ENCODE results near the gene SLC39A10.

The SLC39A10 gene

DNA sequence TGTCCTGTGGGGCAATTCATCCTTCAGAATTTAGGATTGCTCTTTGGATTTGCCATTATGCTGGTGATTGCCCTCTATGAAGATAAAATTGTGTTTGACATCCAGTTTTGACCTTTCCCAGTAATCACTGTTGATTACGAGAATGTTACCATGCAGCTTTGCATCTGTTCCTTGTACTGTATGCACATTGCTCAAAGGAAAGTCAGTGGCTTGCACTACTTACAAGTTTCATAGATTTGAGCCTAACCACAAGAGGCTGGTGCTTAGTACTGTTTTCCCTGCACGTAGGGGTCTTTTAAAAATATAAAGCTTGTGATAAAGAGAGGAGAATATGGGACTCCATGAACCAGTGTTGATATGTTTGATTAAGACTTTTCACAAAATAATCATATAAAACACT, 77.9 kb downstream of the SLC39A10 start:
- peaks cover 7% of the 10 kb centered on the region for H3K36me3 ChIP-seq (ENCODE audit: insufficient read depth, low read length)
- H3K27me3 ChIP-seq (ENCODE audit: control insufficient read depth in 1 of 2, insufficient read depth in 2 of 2, low read length in 2 of 2): no peaks in the 10 kb centered on the region
- no peak overlapping the region for H3K9ac ChIP-seq (ENCODE audit: low read length)
- no peak overlapping the region for H3K27ac ChIP-seq (ENCODE audit: low read depth, low read length)
- H3K4me3 ChIP-seq (ENCODE audit: low read depth in 1 of 2, low read length in 2 of 2): no peak overlapping the region
- H3K9me3 ChIP-seq (ENCODE audit: low read length): no peaks in the 10 kb centered on the region
- H3K4me1 ChIP-seq (ENCODE audit: insufficient read depth, low read length): no peaks in the 10 kb centered on the region

DNA sequence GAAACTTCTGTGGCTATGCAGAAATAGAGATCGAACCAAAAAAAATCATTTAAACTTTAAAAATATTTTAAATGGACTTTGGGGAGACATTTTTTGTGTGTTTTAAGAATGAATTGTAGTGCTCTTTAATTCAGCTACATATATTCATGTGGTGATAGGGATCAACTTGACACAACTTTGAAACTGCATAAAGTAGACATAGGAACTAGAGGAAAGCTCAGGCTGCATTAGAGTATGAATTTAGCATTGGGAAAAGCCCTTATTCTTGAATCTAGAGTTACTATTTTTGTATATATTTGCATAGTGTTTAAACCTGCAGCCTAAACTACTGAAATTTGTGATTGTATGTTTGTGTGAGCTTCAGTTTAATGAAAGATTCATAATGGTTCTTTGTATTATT, 78.3 kb downstream of the SLC39A10 start:
- Histone ChIP-seq H3K36me3 (ENCODE audit: insufficient read depth, low read length) (peaks cover 7% of the 10 kb centered on the region), H3K27me3 (ENCODE audit: control insufficient read depth in 1 of 2, insufficient read depth in 2 of 2, low read length in 2 of 2) (no peaks in the 10 kb centered on the region), H3K4me3 (ENCODE audit: low read depth in 1 of 2, low read length in 2 of 2) (no peak overlapping the region), H3K9me3 (ENCODE audit: low read length) (no peaks in the 10 kb centered on the region), H3K9ac (ENCODE audit: low read length) (no peak overlapping the region), H3K4me1 (ENCODE audit: insufficient read depth, low read length) (no peaks in the 10 kb centered on the region), H3K27ac (ENCODE audit: low read depth, low read length) (no peak overlapping the region)

DNA sequence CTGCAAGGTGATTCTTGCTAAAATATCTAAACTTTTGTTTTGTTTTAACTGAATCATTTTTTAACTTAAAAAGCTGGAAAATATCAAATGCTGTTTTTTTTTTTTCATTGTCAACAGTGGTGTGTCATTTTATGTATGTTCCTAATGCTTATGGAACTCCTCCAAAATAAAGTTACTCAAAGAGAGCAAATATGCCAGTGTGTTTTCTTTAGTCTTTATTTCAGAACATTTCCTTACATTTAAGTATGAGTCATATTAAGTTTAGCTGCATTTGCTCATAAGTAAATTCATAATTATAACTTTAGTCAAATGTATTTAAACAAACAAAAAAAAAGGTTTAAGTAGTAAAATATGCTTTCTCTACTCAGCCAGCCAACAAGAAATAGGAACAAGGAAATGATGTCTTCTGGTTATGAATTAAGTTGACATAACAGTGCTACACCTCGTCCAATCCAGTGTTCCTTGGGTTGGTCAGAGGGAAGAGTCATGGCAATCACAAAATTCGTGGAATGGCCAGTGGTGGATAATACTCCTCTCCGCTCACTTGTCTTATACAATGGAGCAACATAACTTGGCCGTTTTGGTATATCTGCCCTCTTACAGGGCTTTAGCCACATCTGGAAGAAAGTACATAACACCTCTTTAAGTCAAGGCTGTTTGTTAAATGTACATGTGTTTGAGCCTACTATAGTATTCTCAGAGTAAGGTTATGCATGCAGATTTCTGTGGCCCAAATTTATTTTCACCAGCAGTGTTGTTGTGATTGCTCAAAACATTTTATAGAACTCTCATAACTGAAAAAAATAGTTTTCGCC, 80.7 kb downstream of the SLC39A10 start:
- no peak overlapping the region for H3K4me3 ChIP-seq (ENCODE audit: low read depth in 1 of 2, low read length in 2 of 2)
- H3K36me3 ChIP-seq (ENCODE audit: insufficient read depth, low read length): no peaks in the 10 kb centered on the region
- H3K9me3 ChIP-seq (ENCODE audit: low read length): no peaks in the 10 kb centered on the region
- H3K4me1 ChIP-seq (ENCODE audit: insufficient read depth, low read length): no peaks in the 10 kb centered on the region
- H3K27me3 ChIP-seq (ENCODE audit: control insufficient read depth in 1 of 2, insufficient read depth in 2 of 2, low read length in 2 of 2): no peaks in the 10 kb centered on the region
- no peak overlapping the region for H3K27ac ChIP-seq (ENCODE audit: low read depth, low read length)
- H3K9ac ChIP-seq (ENCODE audit: low read length): no peak overlapping the region

DNA sequence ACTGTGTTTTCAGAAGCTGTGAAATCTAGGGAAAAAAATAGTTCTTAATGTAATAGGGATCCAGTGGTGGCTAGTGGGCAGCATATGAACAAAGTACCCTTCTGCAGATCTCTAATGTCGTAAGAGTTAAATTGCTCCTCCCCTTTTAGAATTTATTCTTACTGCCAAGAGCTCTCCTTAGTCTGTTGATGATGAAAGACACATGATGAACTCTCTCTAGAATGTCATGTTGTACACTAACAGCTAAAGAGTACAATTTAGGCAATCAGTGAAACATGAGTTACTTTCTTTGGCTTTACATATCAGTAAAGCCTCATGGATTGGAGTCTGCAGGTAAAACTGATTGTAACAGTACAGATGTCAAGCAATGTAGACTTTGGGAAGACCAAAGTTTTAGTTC, 84.2 kb downstream of the SLC39A10 start:
- Histone ChIP-seq H3K27ac (ENCODE audit: low read depth, low read length) (no peak overlapping the region), H3K36me3 (ENCODE audit: insufficient read depth, low read length) (no peaks in the 10 kb centered on the region), H3K9ac (ENCODE audit: low read length) (no peak overlapping the region), H3K27me3 (ENCODE audit: control insufficient read depth in 1 of 2, insufficient read depth in 2 of 2, low read length in 2 of 2) (no peaks in the 10 kb centered on the region), H3K9me3 (ENCODE audit: low read length) (no peaks in the 10 kb centered on the region), H3K4me1 (ENCODE audit: insufficient read depth, low read length) (no peaks in the 10 kb centered on the region), H3K4me3 (ENCODE audit: low read depth in 1 of 2, low read length in 2 of 2) (no peak overlapping the region)

DNA sequence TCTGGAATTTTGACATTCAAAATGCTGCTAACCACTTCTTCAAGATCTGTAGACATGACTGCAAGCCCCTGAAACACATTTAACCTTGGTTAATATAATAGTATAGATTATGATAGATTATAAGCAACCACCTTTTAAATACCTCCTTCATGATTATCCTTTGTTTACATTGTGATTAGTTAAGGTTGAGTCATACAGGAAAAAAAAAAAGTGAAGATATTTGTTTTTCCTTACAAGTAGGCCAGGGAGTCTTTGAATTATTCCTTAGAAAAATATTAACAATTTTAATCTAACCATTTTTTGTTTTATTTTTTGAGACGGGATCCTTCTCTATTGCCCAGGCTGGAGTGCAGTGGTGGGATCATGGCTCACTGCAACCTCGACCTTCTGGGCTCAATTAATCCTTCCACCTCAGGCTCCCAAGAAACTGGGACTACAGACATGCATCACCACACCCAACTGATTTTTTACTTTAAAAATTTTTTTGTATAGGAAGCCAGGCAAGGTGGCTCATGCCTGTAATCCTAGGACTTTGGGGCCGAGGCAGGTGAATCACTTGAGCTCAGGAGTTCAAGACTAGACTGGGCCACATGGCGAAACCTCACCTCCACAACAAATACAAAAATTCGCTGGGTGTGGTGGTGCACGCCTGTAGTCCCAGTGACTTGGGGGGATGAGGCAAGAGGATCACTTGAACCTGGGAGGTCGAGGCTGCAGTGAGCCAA, 99.4 kb downstream of the SLC39A10 start:
- no peak overlapping the region for H3K9ac ChIP-seq (ENCODE audit: low read length)
- no peaks in the 10 kb centered on the region for H3K27me3 ChIP-seq (ENCODE audit: control insufficient read depth in 1 of 2, insufficient read depth in 2 of 2, low read length in 2 of 2)
- no peak overlapping the region for H3K27ac ChIP-seq (ENCODE audit: low read depth, low read length)
- no peaks in the 10 kb centered on the region for H3K4me1 ChIP-seq (ENCODE audit: insufficient read depth, low read length)
- no peak overlapping the region for H3K4me3 ChIP-seq (ENCODE audit: low read depth in 1 of 2, low read length in 2 of 2)
- no peaks in the 10 kb centered on the region for H3K36me3 ChIP-seq (ENCODE audit: insufficient read depth, low read length)
- H3K9me3 ChIP-seq (ENCODE audit: low read length): no peaks in the 10 kb centered on the region

DNA sequence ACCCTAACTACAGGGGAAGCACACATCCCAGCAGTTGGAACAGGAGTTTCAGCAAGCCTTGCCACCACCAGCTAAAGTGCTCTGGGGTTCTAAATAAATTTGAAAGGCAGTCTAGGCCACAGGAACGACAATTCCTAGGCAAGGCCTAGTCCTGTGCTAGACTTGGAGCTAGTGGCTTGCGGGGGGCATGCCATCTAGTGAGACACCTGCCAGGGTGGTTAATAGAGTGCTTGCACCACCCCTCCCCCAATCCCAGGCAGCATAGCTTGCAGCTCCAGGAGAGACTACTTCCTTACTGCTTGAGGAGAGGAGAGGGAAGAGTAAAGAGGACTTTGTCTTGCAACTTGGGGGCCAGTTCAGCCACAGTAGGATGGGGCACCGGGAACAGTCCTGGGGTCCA, 101.8 kb downstream of the SLC39A10 start:
- Histone ChIP-seq H3K27ac (ENCODE audit: low read depth, low read length) (no peak overlapping the region), H3K27me3 (ENCODE audit: control insufficient read depth in 1 of 2, insufficient read depth in 2 of 2, low read length in 2 of 2) (no peaks in the 10 kb centered on the region), H3K4me1 (ENCODE audit: insufficient read depth, low read length) (no peaks in the 10 kb centered on the region), H3K36me3 (ENCODE audit: insufficient read depth, low read length) (no peaks in the 10 kb centered on the region), H3K9ac (ENCODE audit: low read length) (no peak overlapping the region), H3K4me3 (ENCODE audit: low read depth in 1 of 2, low read length in 2 of 2) (no peak overlapping the region), H3K9me3 (ENCODE audit: low read length) (no peaks in the 10 kb centered on the region)

DNA sequence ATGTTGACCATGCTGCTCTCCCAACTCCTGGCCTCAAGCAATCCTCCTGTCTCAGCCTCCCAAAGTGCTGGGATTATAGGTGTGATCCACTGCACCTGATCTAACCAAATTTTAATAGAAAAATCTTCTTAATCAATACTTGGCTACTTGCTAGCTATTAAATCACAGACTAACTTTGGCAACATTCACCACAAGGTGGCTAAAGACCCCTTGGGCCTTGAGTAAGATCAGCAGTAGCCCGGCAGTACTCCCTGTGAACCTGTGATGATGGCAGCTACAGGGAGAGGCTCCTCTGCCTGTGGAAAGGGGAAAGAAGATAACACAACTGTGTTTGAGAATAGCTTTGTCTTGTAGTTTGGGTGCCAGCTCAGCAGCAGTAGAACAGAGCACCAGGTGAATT, 102.9 kb downstream of the SLC39A10 start:
- no peak overlapping the region for H3K4me3 ChIP-seq (ENCODE audit: low read depth in 1 of 2, low read length in 2 of 2)
- no peaks in the 10 kb centered on the region for H3K36me3 ChIP-seq (ENCODE audit: insufficient read depth, low read length)
- no peaks in the 10 kb centered on the region for H3K27me3 ChIP-seq (ENCODE audit: control insufficient read depth in 1 of 2, insufficient read depth in 2 of 2, low read length in 2 of 2)
- no peak overlapping the region for H3K9ac ChIP-seq (ENCODE audit: low read length)
- no peaks in the 10 kb centered on the region for H3K9me3 ChIP-seq (ENCODE audit: low read length)
- no peaks in the 10 kb centered on the region for H3K4me1 ChIP-seq (ENCODE audit: insufficient read depth, low read length)
- H3K27ac ChIP-seq (ENCODE audit: low read depth, low read length): no peak overlapping the region

DNA sequence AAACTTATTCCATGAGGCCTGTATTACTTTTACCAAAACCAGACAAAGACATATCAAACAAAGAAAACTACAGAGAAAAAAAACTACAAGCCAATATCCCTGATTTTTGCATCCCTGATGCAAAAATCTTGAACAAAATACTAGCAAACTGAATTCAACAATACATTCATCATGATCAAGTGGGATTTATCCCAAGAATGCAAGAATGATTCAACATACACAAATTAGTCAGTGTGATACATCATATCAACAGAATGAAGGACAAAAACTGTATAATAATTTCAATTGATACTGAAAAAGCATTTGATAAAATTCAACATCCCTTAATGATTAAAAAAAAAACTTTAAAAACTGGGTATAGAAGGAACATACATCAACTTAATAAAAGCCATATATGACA, 106.8 kb downstream of the SLC39A10 start:
- H3K9ac ChIP-seq (ENCODE audit: low read length): no peak overlapping the region
- H3K9me3 ChIP-seq (ENCODE audit: low read length): no peaks in the 10 kb centered on the region

DNA sequence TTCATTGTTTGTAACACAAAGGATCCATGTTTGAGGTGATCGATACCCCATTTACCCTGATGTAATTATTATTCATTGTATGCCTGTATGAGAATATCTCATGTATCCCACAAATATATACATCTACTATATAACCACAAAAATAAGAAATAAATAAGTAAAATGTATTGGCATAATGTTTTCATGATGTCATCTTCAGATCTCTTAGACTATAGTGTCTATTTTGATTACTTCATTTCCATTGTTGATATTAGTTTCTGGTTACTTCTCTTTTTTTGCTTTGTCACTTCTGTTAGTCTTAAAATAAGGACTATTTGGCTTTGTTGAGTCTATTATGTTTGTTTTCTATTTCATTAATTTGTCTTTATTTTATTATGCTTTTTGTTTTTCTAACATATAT, 109.7 kb downstream of the SLC39A10 start:
- no peaks in the 10 kb centered on the region for H3K27me3 ChIP-seq (ENCODE audit: control insufficient read depth in 1 of 2, insufficient read depth in 2 of 2, low read length in 2 of 2)
- H3K4me1 ChIP-seq (ENCODE audit: insufficient read depth, low read length): no peaks in the 10 kb centered on the region
- no peaks in the 10 kb centered on the region for H3K9me3 ChIP-seq (ENCODE audit: low read length)
- no peaks in the 10 kb centered on the region for H3K36me3 ChIP-seq (ENCODE audit: insufficient read depth, low read length)
- H3K4me3 ChIP-seq (ENCODE audit: low read depth in 1 of 2, low read length in 2 of 2): no peak overlapping the region
- no peak overlapping the region for H3K9ac ChIP-seq (ENCODE audit: low read length)
- H3K27ac ChIP-seq (ENCODE audit: low read depth, low read length): no peak overlapping the region

More for the DNA sequence above, 106.8 kb downstream of the SLC39A10 start:
- no peaks in the 10 kb centered on the region for H3K27me3 ChIP-seq (ENCODE audit: control insufficient read depth in 1 of 2, insufficient read depth in 2 of 2, low read length in 2 of 2)
- no peak overlapping the region for H3K27ac ChIP-seq (ENCODE audit: low read depth, low read length)
- no peaks in the 10 kb centered on the region for H3K36me3 ChIP-seq (ENCODE audit: insufficient read depth, low read length)
- H3K4me1 ChIP-seq (ENCODE audit: insufficient read depth, low read length): no peaks in the 10 kb centered on the region
- H3K4me3 ChIP-seq (ENCODE audit: low read depth in 1 of 2, low read length in 2 of 2): no peak overlapping the region

DNA sequence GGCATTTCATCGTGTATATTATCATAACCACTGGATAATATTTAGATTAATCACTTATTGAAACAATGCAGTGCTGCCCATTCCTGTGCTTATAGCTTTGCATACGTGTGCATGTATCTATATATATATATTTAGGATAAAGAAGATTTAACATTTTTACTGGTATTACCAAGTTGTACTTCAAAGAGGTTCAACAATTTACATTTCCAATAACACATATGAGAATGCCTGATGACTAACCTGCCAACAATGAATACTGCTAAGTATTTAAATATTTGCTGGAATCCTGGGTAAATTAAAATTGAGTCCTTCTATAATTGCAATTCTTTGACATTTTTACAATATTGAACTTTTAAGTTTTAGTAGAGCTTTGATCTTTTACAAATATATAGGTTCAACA, 111.4 kb downstream of the SLC39A10 start:
- H3K9me3 ChIP-seq (ENCODE audit: low read length): no peaks in the 10 kb centered on the region
- H3K27me3 ChIP-seq (ENCODE audit: control insufficient read depth in 1 of 2, insufficient read depth in 2 of 2, low read length in 2 of 2): no peaks in the 10 kb centered on the region
- no peak overlapping the region for H3K9ac ChIP-seq (ENCODE audit: low read length)
- H3K4me1 ChIP-seq (ENCODE audit: insufficient read depth, low read length): no peaks in the 10 kb centered on the region
- H3K36me3 ChIP-seq (ENCODE audit: insufficient read depth, low read length): no peaks in the 10 kb centered on the region
- no peak overlapping the region for H3K27ac ChIP-seq (ENCODE audit: low read depth, low read length)
- no peak overlapping the region for H3K4me3 ChIP-seq (ENCODE audit: low read depth in 1 of 2, low read length in 2 of 2)

DNA sequence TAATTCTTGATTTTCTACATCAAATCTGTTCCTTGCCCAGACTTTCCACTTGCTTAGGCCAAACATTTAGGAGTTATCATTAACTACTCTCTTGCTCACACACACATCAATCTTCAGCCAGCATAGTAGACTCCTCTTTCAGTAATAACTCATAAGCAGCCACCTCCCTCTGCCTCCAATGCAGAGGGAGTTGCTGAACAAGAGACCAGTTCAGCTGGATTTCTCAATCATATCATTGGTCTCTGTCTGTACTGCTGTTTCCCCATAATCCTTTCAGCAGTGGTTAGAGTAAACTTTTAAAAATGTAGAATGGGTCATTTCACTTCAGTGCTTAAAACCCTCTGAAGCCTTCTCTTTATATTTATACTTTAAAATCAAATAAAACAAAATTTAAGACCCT, 112.9 kb downstream of the SLC39A10 start:
- no peaks in the 10 kb centered on the region for H3K4me1 ChIP-seq (ENCODE audit: insufficient read depth, low read length)
- H3K27me3 ChIP-seq (ENCODE audit: control insufficient read depth in 1 of 2, insufficient read depth in 2 of 2, low read length in 2 of 2): no peaks in the 10 kb centered on the region
- H3K9ac ChIP-seq (ENCODE audit: low read length): no peak overlapping the region
- H3K27ac ChIP-seq (ENCODE audit: low read depth, low read length): no peak overlapping the region
- H3K9me3 ChIP-seq (ENCODE audit: low read length): no peaks in the 10 kb centered on the region
- H3K36me3 ChIP-seq (ENCODE audit: insufficient read depth, low read length): no peaks in the 10 kb centered on the region
- no peak overlapping the region for H3K4me3 ChIP-seq (ENCODE audit: low read depth in 1 of 2, low read length in 2 of 2)

DNA sequence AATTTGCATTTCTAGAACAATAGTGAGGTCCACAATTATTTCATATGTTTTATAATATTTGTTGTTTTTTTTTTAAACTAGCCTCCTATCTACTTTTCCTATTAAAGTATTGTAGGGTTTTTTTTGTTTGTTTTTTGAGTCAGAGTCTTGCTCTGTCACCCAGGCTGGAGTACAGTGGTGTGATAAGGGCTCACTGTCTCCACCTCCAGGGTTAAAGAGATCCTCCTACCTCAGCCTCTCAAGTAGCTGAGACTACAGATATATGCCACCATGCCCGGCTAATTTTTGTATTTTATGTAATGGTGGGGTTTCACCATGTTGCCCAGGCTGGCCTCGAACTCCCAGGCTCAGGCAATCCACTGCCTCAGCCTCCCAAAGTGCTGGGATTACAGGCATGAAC, 122.5 kb downstream of the SLC39A10 start:
- H3K4me3 ChIP-seq (ENCODE audit: low read depth in 1 of 2, low read length in 2 of 2): no peak overlapping the region
- H3K4me1 ChIP-seq (ENCODE audit: insufficient read depth, low read length): no peaks in the 10 kb centered on the region
- no peak overlapping the region for H3K9ac ChIP-seq (ENCODE audit: low read length)
- no peaks in the 10 kb centered on the region for H3K9me3 ChIP-seq (ENCODE audit: low read length)
- no peaks in the 10 kb centered on the region for H3K27me3 ChIP-seq (ENCODE audit: control insufficient read depth in 1 of 2, insufficient read depth in 2 of 2, low read length in 2 of 2)
- no peaks in the 10 kb centered on the region for H3K36me3 ChIP-seq (ENCODE audit: insufficient read depth, low read length)
- no peak overlapping the region for H3K27ac ChIP-seq (ENCODE audit: low read depth, low read length)

Data from muscle layer of colon (tissue), 2 donors.